Tibial nerve (tissue), 4 donors: ENCODE measurements around the gene SPOCK1. TPM values are rescaled to one million over a fixed set of nuclear protein-coding genes. Genes with fewer than 3 reads are reported as not detected.

Experiments used
- DNase-seq, 2 donors: peaks; one replicate each; pipeline ENCODE4 v3.0.0-alpha.2; 2019; ENCODE audit warnings: low spot score in 2 of 2
- H3K27ac ChIP-seq, 4 donors: fragments of 200-600 bp; sonication (generic) in 3 of 4; one replicate each; pipeline ENCODE4 v1.5.1; 2017 to 2019; ENCODE audit warnings: mild to moderate bottlenecking in 1 of 4
- H3K27me3 ChIP-seq, 2 donors: fragments of 200-600 bp; sonication (generic) in 1 of 2; one replicate each; pipeline versions ENCODE4 v1.5.1 to v1.6.0; 2017 to 2019
- H3K36me3 ChIP-seq, 3 donors: fragments of 200-600 bp; sonication (generic); one replicate each; pipeline ENCODE4 v1.5.1; 2018 to 2019
- H3K4me1 ChIP-seq, 4 donors: fragments of 200-600 bp; sonication (generic) in 3 of 4; one replicate each; pipeline ENCODE4 v1.5.1; 2017 to 2019
- H3K4me3 ChIP-seq, 4 donors: fragments of 200-600 bp; sonication (generic) in 3 of 4; one replicate each; pipeline ENCODE4 v1.5.1; 2017 to 2019; ENCODE audit warnings: mild to moderate bottlenecking in 1 of 4, moderate library complexity in 1 of 4
- H3K9me3 ChIP-seq, 4 donors: fragments of 200-600 bp; sonication (generic) in 3 of 4; one replicate each; pipeline ENCODE4 v1.5.1; 2017 to 2019
- CTCF ChIP-seq, 5 experiments: fragments of 200-600 bp in 3 of 5; fragments of 450-650 bp in 2 of 5; sonication (generic) in 3 of 5; IDR thresholded peaks; one replicate each; pipeline ENCODE4 v1.5.1; 2016 to 2019; ENCODE audit warnings: antibody characterized with exemption in 5 of 5, mild to moderate bottlenecking in 3 of 5, moderate library complexity in 2 of 5
- EP300 ChIP-seq, 2 donors: sonication (generic); formaldehyde crosslinking; IDR thresholded peaks; one replicate each; pipeline ENCODE4 v1.6.1; 2017; ENCODE audit warnings: antibody characterized with exemption in 2 of 2, mild to moderate bottlenecking in 1 of 2
- POLR2A ChIP-seq, 2 donors: fragments of 450-650 bp; IDR thresholded peaks; one replicate each; pipeline ENCODE4 v1.6.1; 2017; ENCODE audit warnings: antibody characterized with exemption in 2 of 2, mild to moderate bottlenecking in 2 of 2, moderate library complexity in 2 of 2
- WGBS, 2 donors: methylation state at CpG; one replicate each; pipeline ENCODE4 v1.1.5; 2018; 5-methylcytosine and 5-hydroxymethylcytosine counted together
- total RNA-seq, 4 donors: library from RNA; depleted of rRNA; stranded (reverse); fragments of >200 nt; gene quantifications; one replicate each; pipeline ENCODE4 v1.1.0, GENCODE V29; 2016

SPOCK1 gene
- total RNA-seq, 4 donors from 2014 or later, result 39.8 to 119 (median 73.1) TPM

GRCh38 chr5:137381555-137381954 lies 117.6 kb downstream of the SPOCK1 start:
- Histone ChIP-seq H3K9me3 (peaks cover 0 to 22% (median 0%) of the 10 kb centered on the region in 4 donors), H3K4me1 (no peaks in the 10 kb centered on the region), H3K27me3 (no peaks in the 10 kb centered on the region), H3K36me3 (no peaks in the 10 kb centered on the region), H3K4me3 (no peak overlapping the region), H3K27ac (no peak overlapping the region)
- no peak for DNase-seq
- no peak for TF ChIP-seq CTCF (IDR thresholded peaks at IDR 0.05)
- WGBS, 2 donors, result 92 to 100% methylated on average over 1 of the region's 1 CpG

GRCh38 chr5:137379555-137380286 lies 119.4 kb downstream of the SPOCK1 start:
- no peak overlapping the region for H3K27ac ChIP-seq
- no peak for DNase-seq
- peaks cover 0 to 11% (median 0%) of the 10 kb centered on the region in 4 donors for H3K9me3 ChIP-seq
- TF ChIP-seq POLR2A (IDR thresholded peaks at IDR 0.05), result no peak
- no peak for TF ChIP-seq CTCF (IDR thresholded peaks at IDR 0.05)
- no peak for TF ChIP-seq EP300 (IDR thresholded peaks at IDR 0.05)
- no peak overlapping the region for H3K4me3 ChIP-seq
- peaks cover 0 to 7% (median 0%) of the 10 kb centered on the region in 4 donors for H3K4me1 ChIP-seq
- WGBS, 2 donors, result 79 to 83% methylated on average over 5 of the region's 5 CpGs
- no peaks in the 10 kb centered on the region for H3K36me3 ChIP-seq
- no peaks in the 10 kb centered on the region for H3K27me3 ChIP-seq

GRCh38 chr5:137375741-137376526 lies 123.2 kb downstream of the SPOCK1 start:
- H3K27ac ChIP-seq, result no peak overlapping the region
- no peak for DNase-seq
- H3K4me3 ChIP-seq, result no peak overlapping the region
- H3K36me3 ChIP-seq, result no peaks in the 10 kb centered on the region
- TF ChIP-seq POLR2A (IDR thresholded peaks at IDR 0.05) (no peak), EP300 (IDR thresholded peaks at IDR 0.05) (no peak)
- WGBS, 2 donors, result 53 to 63% methylated on average over 11 of the region's 11 CpGs
- no peaks in the 10 kb centered on the region for H3K27me3 ChIP-seq
- H3K9me3 ChIP-seq, result no peaks in the 10 kb centered on the region
- H3K4me1 ChIP-seq, result peaks cover 0 to 7% (median 0%) of the 10 kb centered on the region in 4 donors

GRCh38 chr5:137374110-137374714 lies 124.9 kb downstream of the SPOCK1 start:
- Histone ChIP-seq H3K27ac (no peak overlapping the region), H3K4me3 (no peak overlapping the region), H3K9me3 (no peaks in the 10 kb centered on the region), H3K4me1 (peaks cover 0 to 7% (median 0%) of the 10 kb centered on the region in 4 donors), H3K27me3 (no peaks in the 10 kb centered on the region), H3K36me3 (no peaks in the 10 kb centered on the region)
- no peak for TF ChIP-seq CTCF (IDR thresholded peaks at IDR 0.05)
- TF ChIP-seq POLR2A (IDR thresholded peaks at IDR 0.05), result no peak
- TF ChIP-seq EP300 (IDR thresholded peaks at IDR 0.05), result no peak
- WGBS, 2 donors, result 53 to 73% methylated on average over 7 of the region's 7 CpGs
- DNase-seq, result no peak

GRCh38 chr5:137372773-137373160 lies 126.4 kb downstream of the SPOCK1 start:
- Histone ChIP-seq H3K27me3 (no peaks in the 10 kb centered on the region), H3K4me1 (peaks cover 0 to 7% (median 0%) of the 10 kb centered on the region in 4 donors), H3K27ac (no peak overlapping the region), H3K9me3 (no peaks in the 10 kb centered on the region), H3K4me3 (no peak overlapping the region), H3K36me3 (no peaks in the 10 kb centered on the region)
- no peak for DNase-seq
- WGBS, 2 donors, result 90 to 95% methylated on average over 2 of the region's 2 CpGs
- no peak for TF ChIP-seq POLR2A (IDR thresholded peaks at IDR 0.05)
- no peak for TF ChIP-seq CTCF (IDR thresholded peaks at IDR 0.05)
- no peak for TF ChIP-seq EP300 (IDR thresholded peaks at IDR 0.05)
